DMS79 (cell line): Measurements from ENCODE around the gene DCUN1D2.

Experiments used
- DNase-seq: peaks from one replicate; lab custom pipeline; 2025; lab: John Stamatoyannopoulos, UW

Gene DCUN1D2

GRCh38 chr13:113423520-113424163, 66.9 kb downstream of the DCUN1D2 start:
- DNase-seq, result no peak

- DNase-seq, result no peak
Observed at GRCh38 chr13:113422807-113423519, 67.5 kb downstream of the DCUN1D2 start.

- no peak for DNase-seq
Observed at GRCh38 chr13:113421673-113422270, 68.7 kb downstream of the DCUN1D2 start.

- DNase-seq, result no peak
Observed at GRCh38 chr13:113420833-113421600, 69.5 kb downstream of the DCUN1D2 start.

- DNase-seq, result no peak
Observed at GRCh38 chr13:113420232-113420631, 70.3 kb downstream of the DCUN1D2 start.

- DNase-seq, result no peak
Observed at GRCh38 chr13:113419531-113420193, 70.8 kb downstream of the DCUN1D2 start.

- DNase-seq, result no peak
Observed at GRCh38 chr13:113418722-113419049, 71.8 kb downstream of the DCUN1D2 start.

GRCh38 chr13:113417836-113418721, 72.4 kb downstream of the DCUN1D2 start:
- no peak for DNase-seq

- DNase-seq, result no peak
Observed at GRCh38 chr13:113417008-113417751, 73.3 kb downstream of the DCUN1D2 start.

- DNase-seq, result no peak
Observed at GRCh38 chr13:113415825-113416224, 74.7 kb downstream of the DCUN1D2 start.

GRCh38 chr13:113415032-113415431, 75.5 kb downstream of the DCUN1D2 start:
- no peak for DNase-seq

GRCh38 chr13:113414335-113414734, 76.2 kb downstream of the DCUN1D2 start:
- DNase-seq, result no peak

GRCh38 chr13:113413898-113414282, 76.6 kb downstream of the DCUN1D2 start:
- DNase-seq, result no peak

GRCh38 chr13:113413178-113413897, 77.2 kb downstream of the DCUN1D2 start:
- no peak for DNase-seq

- DNase-seq, result no peak
Observed at GRCh38 chr13:113412440-113412839, 78.1 kb downstream of the DCUN1D2 start.

GRCh38 chr13:113411216-113412023, 79.1 kb downstream of the DCUN1D2 start:
- no peak for DNase-seq

GRCh38 chr13:113410472-113411201, 79.9 kb downstream of the DCUN1D2 start:
- no peak for DNase-seq

GRCh38 chr13:113408562-113408961, 81.9 kb downstream of the DCUN1D2 start:
- DNase-seq, result no peak
